HG03565 (cell line): ENCODE data around the gene FOXD4L6.
"Not testable (repeated sequence)": the region's sequence is repeated elsewhere in the genome, so short reads cannot be mapped to it uniquely, and the experiment has no call there.

ENCODE experiments used
- ATAC-seq: cut with Tn5 transposase; IDR thresholded peaks from one replicate; pipeline ENCODE4 v1.9.1; 2021; ENCODE audit warnings: mild to moderate bottlenecking, moderate library complexity; ENCODE audit not compliant: unreplicated experiment

Gene FOXD4L6

GRCh38 chr9:41128581-41128980 is at the start of gene FOXD4L6:
FOXD4L6 (minus strand) TSS chr9:41128681; CDS start chr9:41128383, 298 bp downstream.
- ATAC-seq = not testable (repeated sequence)

- ATAC-seq = not testable (repeated sequence)
These were observed 46.5 kb upstream of the FOXD4L6 start for GRCh38 chr9:41174994-41175393.

- ATAC-seq = not testable (repeated sequence)
These were observed 21.6 kb upstream of the FOXD4L6 start for GRCh38 chr9:41150116-41150515.

- not testable (repeated sequence) for ATAC-seq
These were observed 13.4 kb upstream of the FOXD4L6 start for GRCh38 chr9:41141878-41142277.

- ATAC-seq = not testable (repeated sequence)
These were observed 1.6 kb downstream of the FOXD4L6 start for GRCh38 chr9:41126746-41127446.

- ATAC-seq = not testable (repeated sequence)
These were observed 2.5 kb downstream of the FOXD4L6 start for GRCh38 chr9:41125936-41126335.

- ATAC-seq = not testable (repeated sequence)
These were observed 3.3 kb downstream of the FOXD4L6 start for GRCh38 chr9:41125109-41125658.

- not testable (repeated sequence) for ATAC-seq
These were observed 4.0 kb downstream of the FOXD4L6 start for GRCh38 chr9:41124250-41125108.

GRCh38 chr9:41123812-41124211 is 4.7 kb downstream of the FOXD4L6 start:
- ATAC-seq = not testable (repeated sequence)

- not testable (repeated sequence) for ATAC-seq
These were observed 5.1 kb downstream of the FOXD4L6 start for GRCh38 chr9:41123396-41123795.

GRCh38 chr9:41120696-41121095 is 7.8 kb downstream of the FOXD4L6 start:
- not testable (repeated sequence) for ATAC-seq

- ATAC-seq = not testable (repeated sequence)
These were observed 8.8 kb downstream of the FOXD4L6 start for GRCh38 chr9:41119719-41120118.

GRCh38 chr9:41119311-41119710 is 9.2 kb downstream of the FOXD4L6 start:
- ATAC-seq = not testable (repeated sequence)

- ATAC-seq = not testable (repeated sequence)
These were observed 15.1 kb downstream of the FOXD4L6 start for GRCh38 chr9:41113348-41113747.

GRCh38 chr9:41111414-41111813 is 17.1 kb downstream of the FOXD4L6 start:
- not testable (repeated sequence) for ATAC-seq

GRCh38 chr9:41110913-41111312 is 17.6 kb downstream of the FOXD4L6 start:
- not testable (repeated sequence) for ATAC-seq

- not testable (repeated sequence) for ATAC-seq
These were observed 19.2 kb downstream of the FOXD4L6 start for GRCh38 chr9:41109253-41109652.

GRCh38 chr9:41108816-41109215 is 19.7 kb downstream of the FOXD4L6 start:
- ATAC-seq = not testable (repeated sequence)

- not testable (repeated sequence) for ATAC-seq
These were observed 21.9 kb downstream of the FOXD4L6 start for GRCh38 chr9:41106472-41107116.

GRCh38 chr9:41105557-41106253 is 22.8 kb downstream of the FOXD4L6 start:
- ATAC-seq = not testable (repeated sequence)
